Astrocyte of the cerebellum (primary cell): ENCODE results near the gene EXOSC9.

Source experiments
- DNase-seq: peaks from one replicate; pipeline ENCODE4 v3.0.0-alpha.2; 2011; ENCODE audit warnings: low read depth
- H3K4me3 ChIP-seq: 2 replicates; pipeline ENCODE4 v1.5.1; 2011; ENCODE audit warnings: mild to moderate bottlenecking, low read depth, low read length, moderate library complexity
- CTCF ChIP-seq: IDR thresholded peaks from 2 replicates; pipeline ENCODE4 v1.5.1; 2012; ENCODE audit warnings: low read length, low read depth, moderate library complexity, mild to moderate bottlenecking; ENCODE audit errors: missing control alignments
- in situ Hi-C: cut with HindIII; loops from 2 replicates; pipeline ENCODE4 v1.10.0; 2017; ENCODE audit warnings: low sequenced_read_pairs

The EXOSC9 gene

GRCh38 chr4:121827853-121828252, 26.7 kb downstream of the EXOSC9 start:
- in situ Hi-C loops, result no loop called here
- no peak for DNase-seq
- TF ChIP-seq CTCF, result no peak
- no peak overlapping the region for H3K4me3 ChIP-seq

GRCh38 chr4:121829511-121829910, 28.4 kb downstream of the EXOSC9 start:
- in situ Hi-C loops, result no loop called here
- TF ChIP-seq CTCF, result no peak
- no peak for DNase-seq
- no peak overlapping the region for H3K4me3 ChIP-seq

DNA sequence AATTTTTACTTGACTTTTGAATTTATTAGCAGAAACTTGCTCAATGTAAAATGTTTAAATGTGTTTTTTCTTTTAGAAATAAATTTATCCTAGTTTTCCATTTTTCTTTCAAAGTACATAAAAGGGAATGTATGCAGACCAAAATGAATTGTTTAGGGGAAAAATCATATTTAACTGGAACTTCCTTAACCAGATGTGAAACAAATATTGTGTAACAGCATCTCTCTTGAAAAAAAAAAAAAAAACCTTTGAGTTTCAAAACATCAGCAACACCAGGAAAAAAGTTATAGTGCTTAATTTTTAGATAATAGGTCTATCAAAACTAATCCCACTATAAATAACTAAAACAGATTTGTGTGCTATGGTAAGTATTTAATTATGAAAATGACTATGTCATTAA, 37.0 kb downstream of the EXOSC9 start:
- no peak for DNase-seq
- in situ Hi-C loops, result no loop called here
- TF ChIP-seq CTCF, result no peak
- H3K4me3 ChIP-seq, result no peak overlapping the region

- H3K4me3 ChIP-seq, result no peak overlapping the region
- no peak for TF ChIP-seq CTCF
- in situ Hi-C loops, result no loop called here
- no peak for DNase-seq
These were observed 41.7 kb downstream of the EXOSC9 start for GRCh38 chr4:121842862-121843261.

DNA sequence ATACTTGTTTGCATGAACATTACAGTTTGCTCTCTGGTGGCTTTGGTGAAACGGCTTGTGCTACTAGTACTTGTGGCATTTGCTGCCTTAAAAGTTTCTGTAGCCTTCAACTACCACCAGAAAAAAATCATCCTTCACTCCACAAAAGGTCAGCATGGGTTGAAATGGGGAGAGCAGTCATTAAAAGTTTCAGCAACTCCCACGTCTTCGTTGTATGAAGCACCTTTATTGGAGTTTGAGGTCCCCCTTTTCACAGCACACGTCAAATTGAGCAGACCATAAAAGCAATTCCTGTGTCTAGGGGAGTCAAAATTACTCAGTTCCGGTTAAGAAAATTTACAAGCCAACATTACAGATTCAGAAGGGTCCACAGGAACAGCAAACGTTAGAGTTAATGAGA, 45.5 kb downstream of the EXOSC9 start:
- no peak overlapping the region for H3K4me3 ChIP-seq
- TF ChIP-seq CTCF, result no peak
- DNase-seq, result no peak
- in situ Hi-C loops, result no loop called here

DNA sequence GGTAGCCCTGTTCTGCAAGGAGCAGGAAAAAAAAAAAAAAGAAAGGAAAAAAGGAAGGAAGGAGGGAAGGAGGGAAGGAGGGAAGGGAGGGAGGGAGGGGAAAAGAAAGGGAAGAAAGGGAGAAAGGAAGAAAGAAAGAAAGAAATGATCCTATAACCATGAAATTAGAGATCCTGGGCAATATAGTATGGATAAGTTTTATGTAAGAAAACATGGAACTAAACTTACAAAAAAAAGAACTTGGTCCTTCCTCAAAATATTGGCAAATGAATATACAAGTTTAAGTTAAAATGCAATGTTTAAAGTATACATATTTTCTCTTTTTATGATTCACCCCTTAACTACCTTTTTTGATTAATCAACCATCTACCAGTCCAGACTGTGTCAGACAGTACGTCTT, 50.2 kb downstream of the EXOSC9 start:
- no peak overlapping the region for H3K4me3 ChIP-seq
- in situ Hi-C loops, result no loop called here
- TF ChIP-seq CTCF, result no peak

GRCh38 chr4:121860121-121860520, 59.0 kb downstream of the EXOSC9 start:
- DNase-seq, result no peak
- in situ Hi-C loops, result no loop called here
- no peak for TF ChIP-seq CTCF
- H3K4me3 ChIP-seq, result no peak overlapping the region

More for the DNA sequence above, 50.2 kb downstream of the EXOSC9 start:
- no peak for DNase-seq
